Urothelium cell line (cell line): Measurements from ENCODE around the gene SNED1.
A peak's percentile ranks its signal among the peaks of the same experiment; 100 is the strongest.

Source experiments
- DNase-seq: peaks from one replicate; pipeline ENCODE4 v3.0.0; 2011; ENCODE audit warnings: low spot score, mixed read lengths
- FAIRE-seq: peaks from 2 replicates; lab custom pipeline; 2011; peaks lifted over from hg19 to GRCh38; lab: Jason Lieb, UNC

The SNED1 gene

GRCh38 chr2:241043581-241043980 lies 45.2 kb downstream of the SNED1 start:
- FAIRE-seq (no peak), DNase-seq (no peak)

- DNase-seq (no peak), FAIRE-seq (no peak)
These were observed 49.0 kb downstream of the SNED1 start for GRCh38 chr2:241047253-241048010.

- DNase-seq = peak; percentile 1
- FAIRE-seq = no peak
These were observed 49.9 kb downstream of the SNED1 start for GRCh38 chr2:241048149-241048948.

- DNase-seq = peak; percentile 0
- no peak for FAIRE-seq
These were observed 50.5 kb downstream of the SNED1 start for GRCh38 chr2:241048949-241049343.

- peak; percentile 16 for DNase-seq
- FAIRE-seq = no peak
These were observed 51.6 kb downstream of the SNED1 start for GRCh38 chr2:241049739-241050623.

GRCh38 chr2:241050624-241051577 lies 52.5 kb downstream of the SNED1 start:
- FAIRE-seq = no peak
- no peak for DNase-seq

GRCh38 chr2:241051578-241052487 lies 53.4 kb downstream of the SNED1 start:
- FAIRE-seq = no peak

GRCh38 chr2:241052677-241053360 lies 54.4 kb downstream of the SNED1 start:
- DNase-seq = peak; percentile 0
- FAIRE-seq = no peak

More at GRCh38 chr2:241051578-241052487, 53.4 kb downstream of the SNED1 start:
- DNase-seq = no peak

GRCh38 chr2:241053576-241054251 lies 55.3 kb downstream of the SNED1 start:
- DNase-seq = peak; percentile 1
- FAIRE-seq = no peak

GRCh38 chr2:241061275-241061674 lies 62.9 kb downstream of the SNED1 start:
- FAIRE-seq (no peak), DNase-seq (no peak)

- DNase-seq (no peak), FAIRE-seq (no peak)
These were observed 64.1 kb downstream of the SNED1 start for GRCh38 chr2:241062389-241063092.

GRCh38 chr2:241063093-241063551 lies 64.7 kb downstream of the SNED1 start:
- FAIRE-seq = no peak
- no peak for DNase-seq

- DNase-seq = no peak
- no peak for FAIRE-seq
These were observed 65.2 kb downstream of the SNED1 start for GRCh38 chr2:241063587-241063986.

GRCh38 chr2:241064008-241064801 lies 65.8 kb downstream of the SNED1 start:
- FAIRE-seq (no peak), DNase-seq (no peak)

- no peak for FAIRE-seq
- no peak for DNase-seq
These were observed 66.5 kb downstream of the SNED1 start for GRCh38 chr2:241064802-241065354.

- no peak for FAIRE-seq
- no peak for DNase-seq
These were observed 67.0 kb downstream of the SNED1 start for GRCh38 chr2:241065355-241065803.
